H1 (cell line): ENCODE measurements around the gene CFAP210. TPM values are rescaled to one million over a fixed set of nuclear protein-coding genes. Genes with fewer than 3 reads are reported as not detected.

Experiments used
- CTCF ChIA-PET: fragments of 300-600 bp; sonication (Branson Sonifier 250); formaldehyde crosslinking; loops from one replicate; lab custom pipeline; 2021; ENCODE audit not compliant: partially characterized antibody; lab: Charles Lee
- POLR2A ChIA-PET: fragments of 300-600 bp; sonication (Branson Sonifier 250); formaldehyde crosslinking; loops from one replicate; lab custom pipeline; 2021; ENCODE audit warnings: inconsistent platforms; ENCODE audit not compliant: partially characterized antibody; lab: Charles Lee
- DNase-seq, 2 experiments: peaks; one replicate each; pipeline versions ENCODE4 v3.0.0 to v3.0.0-alpha.2; 2010 to 2022; ENCODE audit warnings: low spot score in 2 of 2, low read depth in 1 of 2, mixed read lengths in 1 of 2
- FAIRE-seq: peaks from 2 replicates; lab custom pipeline; 2011; peaks lifted over from hg19 to GRCh38; lab: Jason Lieb, UNC
- H2AFZ ChIP-seq: 2 replicates; pipeline ENCODE4 v1.8.1; 2012; ENCODE audit warnings: low read length, inconsistent platforms
- H2AK5ac ChIP-seq: 2 replicates; pipeline ENCODE4 v1.6.1; 2013; ENCODE audit warnings: low read depth, low read length
- H2BK120ac ChIP-seq: replicated peaks from 2 replicates; pipeline ENCODE3; 2013; ENCODE audit warnings: low read depth, low read length, inconsistent platforms
- H2BK12ac ChIP-seq: 2 replicates; pipeline ENCODE4 v1.6.1; 2013; ENCODE audit warnings: low read depth, low read length
- H2BK15ac ChIP-seq: 2 replicates; pipeline ENCODE4 v1.6.1; 2013; ENCODE audit warnings: low read length
- H2BK20ac ChIP-seq: 2 replicates; pipeline ENCODE4 v1.6.1; 2013; ENCODE audit warnings: low read length
- H2BK5ac ChIP-seq: 2 replicates; pipeline ENCODE4 v1.6.1; 2013; ENCODE audit warnings: low read depth, low read length
- H3K14ac ChIP-seq: 2 replicates; pipeline ENCODE4 v1.6.1; 2013; ENCODE audit warnings: inconsistent platforms; ENCODE audit not compliant: insufficient read length
- H3K18ac ChIP-seq: 2 replicates; pipeline ENCODE4 v1.6.1; 2013; ENCODE audit warnings: low read length; ENCODE audit errors: extremely low read depth
- H3K23ac ChIP-seq: 2 replicates; pipeline ENCODE4 v1.6.1; 2013; ENCODE audit warnings: inconsistent platforms; ENCODE audit not compliant: insufficient read length
- H3K23me2 ChIP-seq: 2 replicates; pipeline ENCODE4 v1.6.1; 2013; ENCODE audit warnings: low read depth, low read length
- H3K27ac ChIP-seq: 2 replicates; pipeline ENCODE4 v1.6.1; 2011; ENCODE audit warnings: low read depth, low read length, inconsistent platforms
- H3K27me3 ChIP-seq, 4 experiments: replicated peaks in 1 of 4; 1 replicate in 1 of 4; 2 replicates in 3 of 4; pipeline versions ENCODE4 v1.6.1 to v1.8.1; 2011 to 2013; ENCODE audit warnings: low read length in 3 of 4, mild to moderate bottlenecking in 3 of 4, inconsistent platforms in 2 of 4, mixed read lengths in 2 of 4, moderate library complexity in 1 of 4; ENCODE audit not compliant: control insufficient read depth in 3 of 4, insufficient read depth in 3 of 4; ENCODE audit errors: extremely low read depth in 1 of 4
- H3K36me3 ChIP-seq, 4 experiments: 2 replicates each; pipeline versions ENCODE4 v1.6.1 to v1.8.1; 2011 to 2013; ENCODE audit warnings: mild to moderate bottlenecking in 4 of 4, low read length in 3 of 4, moderate library complexity in 2 of 4, control low read depth in 1 of 4, inconsistent platforms in 1 of 4; ENCODE audit not compliant: insufficient read depth in 4 of 4, control insufficient read depth in 2 of 4
- H3K4ac ChIP-seq: replicated peaks from 2 replicates; pipeline ENCODE3; 2013; ENCODE audit warnings: low read length, low read depth, mixed read lengths, inconsistent platforms; ENCODE audit not compliant: insufficient read length
- H3K4me1 ChIP-seq, 4 experiments: replicated peaks in 1 of 4; 1 replicate in 1 of 4; 2 replicates in 3 of 4; pipeline versions ENCODE4 v1.6.1 to v1.8.1; 2011 to 2013; ENCODE audit warnings: low read length in 3 of 4, inconsistent platforms in 2 of 4, mixed read lengths in 1 of 4; ENCODE audit not compliant: insufficient read depth in 4 of 4, control insufficient read depth in 3 of 4
- H3K4me2 ChIP-seq, 2 experiments: 2 replicates each; pipeline versions ENCODE4 v1.6.1 to v1.8.1; 2011 to 2013; ENCODE audit warnings: low read depth in 2 of 2, low read length in 2 of 2, control low read depth in 1 of 2, inconsistent platforms in 1 of 2, mild to moderate bottlenecking in 1 of 2; ENCODE audit not compliant: insufficient read depth in 1 of 2
- H3K4me3 ChIP-seq, 4 experiments: fragments of 200-600, 300-600 bp in 1 of 4; sonication (generic), shearing (Covaris generic), sonication (Bioruptor Twin) in 1 of 4; 2 replicates each; pipeline versions ENCODE4 v1.5.1 to v1.8.1; 2011 to 2016; ENCODE audit warnings: low read length in 4 of 4, low read depth in 3 of 4, control low read depth in 2 of 4, inconsistent platforms in 2 of 4, mild to moderate bottlenecking in 2 of 4, mixed read lengths in 1 of 4, moderate library complexity in 1 of 4; ENCODE audit not compliant: insufficient read depth in 2 of 4; ENCODE audit errors: extremely low read depth in 1 of 4
- H3K56ac ChIP-seq: replicated peaks from 2 replicates; pipeline ENCODE3; 2013; ENCODE audit warnings: low read depth, mild to moderate bottlenecking, mixed read lengths, low read length, inconsistent platforms; ENCODE audit not compliant: insufficient read length
- H3K79me1 ChIP-seq: 2 replicates; pipeline ENCODE4 v1.6.1; 2013; ENCODE audit warnings: low read depth, low read length, control low read depth
- H3K79me2 ChIP-seq, 2 experiments: 2 replicates each; pipeline versions ENCODE4 v1.6.1 to v1.8.1; 2012 to 2013; ENCODE audit warnings: low read length in 2 of 2, mild to moderate bottlenecking in 2 of 2, inconsistent platforms in 1 of 2; ENCODE audit not compliant: insufficient read depth in 2 of 2, control insufficient read depth in 1 of 2
- H3K9ac ChIP-seq, 4 experiments: replicated peaks in 1 of 4; 1 replicate in 1 of 4; 2 replicates in 3 of 4; pipeline versions ENCODE4 v1.6.1 to v1.8.1; 2011 to 2013; ENCODE audit warnings: low read depth in 3 of 4, low read length in 3 of 4, control low read depth in 2 of 4, mild to moderate bottlenecking in 2 of 4, moderate library complexity in 2 of 4, inconsistent platforms in 1 of 4; ENCODE audit errors: extremely low read depth in 1 of 4
- H3K9me3 ChIP-seq, 2 experiments: 2 replicates each; pipeline versions ENCODE4 v1.6.1 to v1.8.1; 2012 to 2013; ENCODE audit warnings: mild to moderate bottlenecking in 2 of 2, moderate library complexity in 2 of 2, control low read depth in 1 of 2, inconsistent platforms in 1 of 2, low read depth in 1 of 2, low read length in 1 of 2, mixed read lengths in 1 of 2; ENCODE audit not compliant: insufficient read depth in 2 of 2
- H4K20me1 ChIP-seq, 2 experiments: replicated peaks in 1 of 2; 2 replicates each; pipeline versions ENCODE3 to v1.8.1; 2011 to 2013; ENCODE audit warnings: inconsistent platforms in 2 of 2, low read length in 2 of 2, mild to moderate bottlenecking in 1 of 2; ENCODE audit not compliant: insufficient read depth in 2 of 2, control insufficient read depth in 1 of 2
- H4K5ac ChIP-seq: 2 replicates; pipeline ENCODE4 v1.6.1; 2013; ENCODE audit warnings: low read length, low read depth, mixed read lengths, inconsistent platforms; ENCODE audit not compliant: insufficient read length
- H4K8ac ChIP-seq: 2 replicates; pipeline ENCODE4 v1.8.0; 2013; ENCODE audit warnings: mild to moderate bottlenecking, moderate library complexity, low read length, inconsistent platforms; ENCODE audit not compliant: insufficient read depth; ENCODE audit errors: extremely low read depth
- H4K91ac ChIP-seq: replicated peaks from 2 replicates; pipeline ENCODE3; 2013; ENCODE audit warnings: low read length, mixed read lengths, inconsistent platforms; ENCODE audit not compliant: insufficient read length
- EGR1 ChIP-seq: IDR thresholded peaks from 2 replicates; pipeline ENCODE4 v1.6.1; 2011; ENCODE audit warnings: low read depth, low read length, borderline replicate concordance
- EP300 ChIP-seq, 2 experiments: IDR thresholded peaks; 1 replicate in 1 of 2; 2 replicates in 1 of 2; pipeline ENCODE4 v1.6.1; 2011 to 2012; ENCODE audit warnings: low read depth in 2 of 2, low read length in 2 of 2, mild to moderate bottlenecking in 2 of 2, borderline replicate concordance in 1 of 2, inconsistent platforms in 1 of 2, moderate library complexity in 1 of 2
- HDAC6 ChIP-seq: IDR thresholded peaks from one replicate; pipeline ENCODE4 v1.7.1; 2012; ENCODE audit warnings: low read depth, mild to moderate bottlenecking, inconsistent platforms, low read length, moderate library complexity
- RBBP5 ChIP-seq: IDR thresholded peaks from 2 replicates; pipeline ENCODE4 v1.7.1; 2012; ENCODE audit warnings: low read depth, mild to moderate bottlenecking, inconsistent platforms, low read length, moderate library complexity, borderline replicate concordance
- RFX5 ChIP-seq: IDR thresholded peaks from 2 replicates; pipeline ENCODE4 v1.6.1; 2011; ENCODE audit warnings: low read depth, low read length, improper control_type of control experiment, borderline replicate concordance
- SIRT6 ChIP-seq: IDR thresholded peaks from one replicate; pipeline ENCODE4 v1.7.1; 2012; ENCODE audit warnings: low read length, inconsistent platforms
- SP4 ChIP-seq: IDR thresholded peaks from 2 replicates; pipeline ENCODE4 v1.6.1; 2012; ENCODE audit warnings: low read length, inconsistent platforms
- SRF ChIP-seq: IDR thresholded peaks from 2 replicates; pipeline ENCODE4 v1.6.1; 2011; ENCODE audit warnings: mild to moderate bottlenecking, low read depth, low read length, moderate library complexity
- TAF7 ChIP-seq: optimal IDR thresholded peaks from 2 replicates; pipeline ENCODE3; 2011; ENCODE audit warnings: low read depth, mild to moderate bottlenecking, inconsistent platforms, low read length, moderate library complexity, borderline replicate concordance
- TCF12 ChIP-seq: IDR thresholded peaks from 2 replicates; pipeline ENCODE4 v1.6.1; 2011; ENCODE audit warnings: low read depth, mild to moderate bottlenecking, low read length
- WGBS, 2 experiments: shearing (Covaris generic) in 1 of 2; methylation state at CpG; one replicate each; pipeline versions ENCODE4 v1.1.6 to v1.1.7; 2013 to 2015; ENCODE audit warnings: low lambda C conversion rate in 2 of 2, mixed read lengths in 2 of 2, inconsistent platforms in 1 of 2, low coverage in 1 of 2, missing lambda C conversion rate in 1 of 2; ENCODE audit not compliant: insufficient replicate concordance in 2 of 2, insufficient coverage in 1 of 2, insufficient read length in 1 of 2; ENCODE audit errors: extremely low coverage in 1 of 2, missing lambda C conversion rate in 1 of 2; 5-methylcytosine and 5-hydroxymethylcytosine counted together
- polyA plus RNA-seq, 7 experiments: library from polyadenylated mRNA; depleted of rRNA in 3 of 7; stranded (reverse) in 5 of 7; unstranded in 2 of 7; fragments of >200 nt in 5 of 7; fragments of 200-250 nt in 2 of 7; gene quantifications; 1 replicate in 5 of 7; 2 replicates in 1 of 7; 4 replicates in 1 of 7; pipeline versions ENCODE4 v1.2.1 to v1.2.3, GENCODE V29; 2011 to 2013; ENCODE audit warnings: missing spikeins in 2 of 7, mixed read lengths in 2 of 7
- total RNA-seq: library from RNA; stranded (reverse); fragmentation: NEBNext Ultra II Directional; extraction: Animal tissue kit (Norgen Biotek cat#: 25700); gene quantifications from 2 replicates; pipeline ENCODE4 v1.2.1, GENCODE V29; 2021

Gene CFAP210
- total and polyA plus RNA-seq, 2 of the 8 experiments (the other 6 are each of a cell fraction or from before 2014, with no cell fraction given) = 0.06 to 0.37 TPM

DNA sequence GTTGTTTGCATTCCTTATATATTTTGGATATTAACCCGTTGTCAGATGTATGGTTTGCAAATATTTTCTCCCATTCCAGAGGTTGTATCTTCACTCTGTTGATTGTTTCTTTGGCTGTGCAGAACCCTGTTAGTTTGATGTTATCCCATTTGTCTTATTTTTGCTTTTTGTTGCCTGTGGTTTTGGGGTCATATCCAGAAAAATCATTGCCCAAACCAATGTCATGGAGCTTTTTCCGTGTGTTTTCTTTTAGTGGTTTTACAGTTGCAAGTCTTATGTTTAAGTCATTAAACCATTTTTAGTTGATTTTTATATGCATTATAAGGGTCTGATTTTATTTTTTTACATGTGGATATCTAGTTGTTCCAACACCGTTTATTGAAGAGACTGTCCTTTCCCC is 74.3 kb downstream of the CFAP210 start:
- no peaks in the 10 kb centered on the region for H3K27me3 ChIP-seq
- peaks cover 0 to 15% of the 10 kb centered on the region in 2 experiments; a peak in 2 of 4 replicates for H3K79me2 ChIP-seq
- H3K4me1 ChIP-seq = no peaks in the 10 kb centered on the region
- no peak overlapping the region for H3K4me3 ChIP-seq
- H2AFZ ChIP-seq = no peak overlapping the region
- H3K36me3 ChIP-seq = peaks cover 4 to 46% (median 18%) of the 10 kb centered on the region in 4 experiments
- H4K8ac ChIP-seq = no peak overlapping the region
- H2BK12ac ChIP-seq = no peak overlapping the region
- no peak overlapping the region for H3K14ac ChIP-seq
- no peaks in the 10 kb centered on the region for H3K79me1 ChIP-seq
- H3K23me2 ChIP-seq = no peaks in the 10 kb centered on the region
- H4K5ac ChIP-seq = no peak overlapping the region
- H2BK20ac ChIP-seq = no peak overlapping the region
- no peaks in the 10 kb centered on the region for H4K20me1 ChIP-seq
- TF ChIP-seq EP300 (IDR thresholded peaks at IDR 0.05; ENCODE audit: borderline replicate concordance in 1 of 2, low read depth in 2 of 2, low read length in 2 of 2) (no peak), EGR1 (no peak), SIRT6 (no peak), TCF12 (no peak), RFX5 (no peak), SP4 (no peak), TAF7 (no peak), RBBP5 (no peak), HDAC6 (no peak), SRF (no peak)
- TF ChIP-seq, all 59 proteins: peak for 0
- WGBS, 2 experiments = 63% methylated on average over 3 of the region's 3 CpGs; no CpG with 5 or more reads in 1 of the 2 experiments
- no peak for FAIRE-seq
- no peaks in the 10 kb centered on the region; a peak in 2 of 4 replicates for H3K9me3 ChIP-seq
- no peak overlapping the region for H3K23ac ChIP-seq
- H2BK5ac ChIP-seq = no peak overlapping the region
- H3K56ac ChIP-seq = no peak overlapping the region
- H3K27ac ChIP-seq = no peak overlapping the region
- no peak overlapping the region for H3K4me2 ChIP-seq
- no peak overlapping the region for H3K18ac ChIP-seq
- no peak overlapping the region for H2AK5ac ChIP-seq
- no peak overlapping the region for H3K9ac ChIP-seq
- no peak overlapping the region for H2BK15ac ChIP-seq
- H3K4ac ChIP-seq = no peak overlapping the region
- H2BK120ac ChIP-seq = no peak overlapping the region
- DNase-seq = no peak
- ChIA-PET POLR2A (no interaction called here), CTCF (no interaction called here)
- no peak overlapping the region for H4K91ac ChIP-seq
